Measurements from ENCODE around the gene USH2A. TPM values are rescaled to one million over a fixed set of nuclear protein-coding genes. Genes with fewer than 3 reads are reported as not detected.

The USH2A gene
- total RNA-seq, 3 donors from 2014 or later: 0.03 to 0.17 TPM; not detected in 1

GRCh38 chr1:216459651-216460207 lies 36.5 kb upstream of the USH2A start:
- no peak for DNase-seq
- TF ChIP-seq, protein P1, sequence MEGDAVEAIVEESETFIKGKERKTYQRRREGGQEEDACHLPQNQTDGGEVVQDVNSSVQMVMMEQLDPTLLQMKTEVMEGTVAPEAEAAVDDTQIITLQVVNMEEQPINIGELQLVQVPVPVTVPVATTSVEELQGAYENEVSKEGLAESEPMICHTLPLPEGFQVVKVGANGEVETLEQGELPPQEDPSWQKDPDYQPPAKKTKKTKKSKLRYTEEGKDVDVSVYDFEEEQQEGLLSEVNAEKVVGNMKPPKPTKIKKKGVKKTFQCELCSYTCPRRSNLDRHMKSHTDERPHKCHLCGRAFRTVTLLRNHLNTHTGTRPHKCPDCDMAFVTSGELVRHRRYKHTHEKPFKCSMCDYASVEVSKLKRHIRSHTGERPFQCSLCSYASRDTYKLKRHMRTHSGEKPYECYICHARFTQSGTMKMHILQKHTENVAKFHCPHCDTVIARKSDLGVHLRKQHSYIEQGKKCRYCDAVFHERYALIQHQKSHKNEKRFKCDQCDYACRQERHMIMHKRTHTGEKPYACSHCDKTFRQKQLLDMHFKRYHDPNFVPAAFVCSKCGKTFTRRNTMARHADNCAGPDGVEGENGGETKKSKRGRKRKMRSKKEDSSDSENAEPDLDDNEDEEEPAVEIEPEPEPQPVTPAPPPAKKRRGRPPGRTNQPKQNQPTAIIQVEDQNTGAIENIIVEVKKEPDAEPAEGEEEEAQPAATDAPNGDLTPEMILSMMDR (IDR thresholded peaks at IDR 0.05): no peak
- intact Hi-C loops (cut with DNase I, micrococcal nuclease): no loop called here
- Histone ChIP-seq H3K4me3 (no peak overlapping the region), H3K9me3 (no peaks in the 10 kb centered on the region), H3K36me3 (ENCODE audit: low read depth) (no peaks in the 10 kb centered on the region), H3K4me1 (ENCODE audit: low read depth) (no peaks in the 10 kb centered on the region)
- no peak for ATAC-seq

DNA sequence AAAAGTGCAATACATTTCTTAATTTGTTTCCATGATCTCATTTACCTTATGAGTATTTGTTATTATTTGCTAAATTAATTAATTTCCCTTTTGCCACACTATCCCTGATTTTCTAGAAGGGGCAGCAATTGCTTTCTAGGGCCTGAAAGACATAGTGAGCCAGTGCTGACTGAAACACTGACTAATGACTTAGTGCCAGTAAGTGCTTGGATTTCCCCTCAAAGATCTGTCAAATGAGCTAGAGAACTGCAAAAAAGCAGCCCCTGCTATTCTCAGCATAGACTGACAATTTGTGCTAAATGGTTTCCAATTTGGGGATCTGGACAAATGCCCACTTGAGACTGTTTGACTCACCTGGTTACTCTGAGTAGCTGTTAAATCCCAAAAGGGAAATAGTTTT lies 35.6 kb upstream of the USH2A start:
- ATAC-seq: no peak
- Histone ChIP-seq H3K36me3 (ENCODE audit: low read depth) (no peaks in the 10 kb centered on the region), H3K9me3 (no peaks in the 10 kb centered on the region), H3K4me3 (no peak overlapping the region), H3K4me1 (ENCODE audit: low read depth) (no peaks in the 10 kb centered on the region)
- TF ChIP-seq, protein P1 (IDR thresholded peaks at IDR 0.05): no peak
- no peak for DNase-seq
- intact Hi-C loops (cut with DNase I, micrococcal nuclease): no loop called here

DNA sequence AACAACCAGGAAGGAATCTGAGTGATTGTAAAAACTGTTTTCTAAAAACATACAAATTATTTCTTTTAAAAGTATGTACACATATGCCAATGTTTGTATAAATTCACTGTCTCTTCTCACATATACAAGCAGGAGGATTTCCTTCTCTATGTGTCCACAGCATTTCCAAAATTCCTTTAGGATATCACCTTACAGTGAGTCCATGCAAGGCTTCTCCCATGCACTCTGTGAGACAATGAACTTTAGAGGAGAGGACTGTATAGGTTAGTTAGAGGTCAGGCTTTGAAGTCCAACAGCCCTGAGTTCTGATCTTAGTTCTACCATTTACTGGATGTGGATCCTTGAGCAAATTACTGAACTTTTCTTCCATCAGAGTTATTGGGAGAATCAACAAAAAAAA lies 34.1 kb upstream of the USH2A start:
- no peak for DNase-seq
- TF ChIP-seq, protein P1 (IDR thresholded peaks at IDR 0.05): no peak
- no peak overlapping the region for H3K4me3 ChIP-seq
- no peaks in the 10 kb centered on the region for H3K36me3 ChIP-seq (ENCODE audit: low read depth)
- intact Hi-C loops (cut with DNase I, micrococcal nuclease): no loop called here
- no peaks in the 10 kb centered on the region for H3K4me1 ChIP-seq (ENCODE audit: low read depth)
- H3K9me3 ChIP-seq: no peaks in the 10 kb centered on the region
- ATAC-seq: no peak

DNA sequence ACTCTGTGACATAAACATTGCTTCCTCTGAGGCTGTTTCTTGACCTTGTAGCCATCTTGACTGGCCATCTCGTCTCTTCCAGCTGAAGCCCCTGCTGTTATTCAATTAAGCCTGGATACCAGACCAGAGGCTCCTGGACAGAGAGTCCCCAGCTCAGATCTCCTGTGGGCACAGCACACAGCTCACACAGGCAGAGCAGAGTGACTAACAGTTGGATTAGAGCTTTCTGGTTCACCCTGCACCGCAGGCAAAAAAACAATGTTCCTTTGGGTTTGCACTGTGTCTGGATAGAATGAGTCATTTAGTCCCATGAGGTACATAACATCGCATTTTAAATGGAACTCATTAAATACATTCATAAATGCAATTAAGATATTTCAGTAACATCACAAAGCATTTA lies 33.4 kb upstream of the USH2A start:
- no peak for DNase-seq
- ATAC-seq: no peak
- no peaks in the 10 kb centered on the region for H3K4me1 ChIP-seq (ENCODE audit: low read depth)
- intact Hi-C loops (cut with DNase I, micrococcal nuclease): no loop called here
- no peaks in the 10 kb centered on the region for H3K36me3 ChIP-seq (ENCODE audit: low read depth)
- TF ChIP-seq, protein P1 (IDR thresholded peaks at IDR 0.05): no peak
- no peaks in the 10 kb centered on the region for H3K9me3 ChIP-seq
- no peak overlapping the region for H3K4me3 ChIP-seq

DNA sequence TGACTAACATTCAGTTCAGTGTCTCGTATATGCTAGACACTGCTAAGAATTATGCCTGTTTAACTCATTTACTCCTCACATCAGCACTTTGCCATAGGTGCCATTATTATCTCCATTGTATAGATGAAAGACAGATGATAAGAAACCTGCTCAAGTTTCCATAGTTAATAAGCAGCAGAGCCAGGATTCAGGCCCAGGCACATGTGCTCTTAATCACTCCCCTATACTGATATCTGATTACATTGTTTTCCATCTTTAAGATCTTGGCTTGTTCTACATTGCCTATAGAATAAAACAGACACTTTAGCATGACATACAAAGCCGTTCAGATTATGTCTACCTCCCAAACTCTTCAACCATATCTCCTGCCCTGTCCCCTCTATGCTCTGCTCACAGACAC lies 30.5 kb upstream of the USH2A start:
- ATAC-seq (no peak), DNase-seq (no peak)
- Histone ChIP-seq H3K9me3 (no peaks in the 10 kb centered on the region), H3K4me3 (no peak overlapping the region), H3K4me1 (ENCODE audit: low read depth) (no peaks in the 10 kb centered on the region), H3K36me3 (ENCODE audit: low read depth) (no peaks in the 10 kb centered on the region)
- TF ChIP-seq, protein P1 (IDR thresholded peaks at IDR 0.05): no peak
- intact Hi-C loops (cut with DNase I, micrococcal nuclease): no loop called here

DNA sequence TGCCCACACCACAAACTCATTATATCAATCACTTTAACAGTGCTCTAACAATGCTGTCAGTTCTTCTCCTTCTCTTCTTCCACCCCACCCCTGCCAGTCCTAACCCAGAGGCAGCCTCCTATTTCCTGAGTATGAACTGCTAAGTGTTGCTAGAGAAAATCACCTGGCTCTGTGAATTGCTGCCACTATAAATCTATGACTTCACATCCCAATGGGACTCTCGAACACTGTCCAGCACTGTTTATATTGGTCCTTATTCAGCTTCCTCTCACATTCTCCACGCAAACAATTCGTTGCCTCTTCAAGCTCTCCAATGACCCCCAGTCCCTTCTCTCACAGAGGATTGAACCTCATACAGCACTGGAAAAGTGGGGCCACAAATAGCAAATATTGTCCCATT lies 27.0 kb upstream of the USH2A start:
- intact Hi-C loops (cut with DNase I, micrococcal nuclease): no loop called here
- DNase-seq: no peak

More for the DNA sequence above, 27.0 kb upstream of the USH2A start:
- Histone ChIP-seq H3K4me3 (no peak overlapping the region), H3K4me1 (ENCODE audit: low read depth) (no peaks in the 10 kb centered on the region), H3K9me3 (no peaks in the 10 kb centered on the region), H3K36me3 (ENCODE audit: low read depth) (no peaks in the 10 kb centered on the region)
- no peak for ATAC-seq
- TF ChIP-seq, protein P1 (IDR thresholded peaks at IDR 0.05): no peak
